ENCODE results near the gene UBE2E2. TPM values are rescaled to one million over a fixed set of nuclear protein-coding genes. Genes with fewer than 3 reads are reported as not detected.

Gene UBE2E2
- total and polyA plus RNA-seq, 2 donors from 2014 or later: 40.9 to 61.7 TPM

DNA sequence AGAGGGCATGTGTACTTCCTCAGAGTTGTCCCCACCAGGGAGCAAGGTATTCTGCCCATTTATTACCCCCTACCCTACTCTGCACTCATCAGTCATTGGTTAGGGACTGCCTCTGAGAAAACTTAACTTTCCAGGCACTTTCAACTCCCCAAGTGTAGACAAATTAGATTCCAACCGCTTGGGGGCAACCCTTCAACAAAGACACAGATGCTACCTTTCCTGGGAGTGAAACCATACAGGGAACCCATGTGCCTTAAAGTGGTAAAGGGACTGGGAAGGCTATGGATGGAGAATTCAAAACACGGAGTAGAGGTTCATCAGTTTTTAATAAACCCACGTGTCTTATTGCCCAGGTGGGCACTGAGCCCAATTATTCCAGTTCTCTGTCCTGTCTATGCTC is 19.4 kb upstream of the UBE2E2 start:
- H3K36me3 ChIP-seq (ENCODE audit: control insufficient read depth in 2 of 3, insufficient read depth in 3 of 3, low read length in 3 of 3): no peaks in the 10 kb centered on the region
- no peaks in the 10 kb centered on the region for H3K4me1 ChIP-seq (ENCODE audit: control insufficient read depth in 2 of 3, insufficient read depth in 2 of 3, low read depth in 1 of 3, low read length in 3 of 3)
- H3K4me3 ChIP-seq (ENCODE audit: low read length in 3 of 3): no peak overlapping the region
- no peaks in the 10 kb centered on the region for H3K27me3 ChIP-seq (ENCODE audit: control insufficient read depth, insufficient read depth, low read length)
- no peaks in the 10 kb centered on the region for H3K9me3 ChIP-seq (ENCODE audit: control insufficient read depth in 2 of 3, insufficient read depth in 1 of 3, low read length in 3 of 3)
- intact Hi-C loops (cut with DNase I): no loop called here
- DNase-seq: peak in 4 of 5 donors; percentile 34 to 81 (median 60)
- no peak for FAIRE-seq
- H3K9ac ChIP-seq (ENCODE audit: low read length in 3 of 3): no peak overlapping the region
- H3K27ac ChIP-seq (ENCODE audit: low read depth in 2 of 2, low read length in 2 of 2): no peak overlapping the region
- TF ChIP-seq, protein P1, sequence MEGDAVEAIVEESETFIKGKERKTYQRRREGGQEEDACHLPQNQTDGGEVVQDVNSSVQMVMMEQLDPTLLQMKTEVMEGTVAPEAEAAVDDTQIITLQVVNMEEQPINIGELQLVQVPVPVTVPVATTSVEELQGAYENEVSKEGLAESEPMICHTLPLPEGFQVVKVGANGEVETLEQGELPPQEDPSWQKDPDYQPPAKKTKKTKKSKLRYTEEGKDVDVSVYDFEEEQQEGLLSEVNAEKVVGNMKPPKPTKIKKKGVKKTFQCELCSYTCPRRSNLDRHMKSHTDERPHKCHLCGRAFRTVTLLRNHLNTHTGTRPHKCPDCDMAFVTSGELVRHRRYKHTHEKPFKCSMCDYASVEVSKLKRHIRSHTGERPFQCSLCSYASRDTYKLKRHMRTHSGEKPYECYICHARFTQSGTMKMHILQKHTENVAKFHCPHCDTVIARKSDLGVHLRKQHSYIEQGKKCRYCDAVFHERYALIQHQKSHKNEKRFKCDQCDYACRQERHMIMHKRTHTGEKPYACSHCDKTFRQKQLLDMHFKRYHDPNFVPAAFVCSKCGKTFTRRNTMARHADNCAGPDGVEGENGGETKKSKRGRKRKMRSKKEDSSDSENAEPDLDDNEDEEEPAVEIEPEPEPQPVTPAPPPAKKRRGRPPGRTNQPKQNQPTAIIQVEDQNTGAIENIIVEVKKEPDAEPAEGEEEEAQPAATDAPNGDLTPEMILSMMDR (IDR thresholded peaks at IDR 0.05; ENCODE audit: borderline replicate concordance, extremely low read depth, insufficient read depth): peak; percentile 47

DNA sequence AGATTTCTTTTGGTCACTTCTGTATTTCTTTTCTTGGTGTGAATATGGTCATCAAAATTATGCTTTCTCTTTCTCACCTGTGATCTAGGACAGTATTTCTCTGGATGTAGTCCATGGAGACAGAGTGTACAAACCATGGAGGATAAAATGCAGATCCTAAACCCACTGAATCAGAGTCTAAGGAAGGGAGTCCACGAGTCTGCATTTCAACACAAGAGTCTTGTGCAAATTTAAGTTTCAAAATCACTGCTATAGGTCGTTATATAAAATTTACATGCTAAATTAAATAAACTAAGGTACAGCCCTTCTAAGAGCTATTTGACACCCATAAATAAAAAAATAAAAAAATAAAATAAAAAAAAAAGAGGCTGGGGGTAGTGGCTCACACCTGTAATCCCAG is 17.3 kb upstream of the UBE2E2 start:
- TF ChIP-seq, protein P1 (IDR thresholded peaks at IDR 0.05; ENCODE audit: borderline replicate concordance, extremely low read depth, insufficient read depth): no peak
- no peak overlapping the region for H3K9ac ChIP-seq (ENCODE audit: low read length in 3 of 3)
- no peak for FAIRE-seq

DNA sequence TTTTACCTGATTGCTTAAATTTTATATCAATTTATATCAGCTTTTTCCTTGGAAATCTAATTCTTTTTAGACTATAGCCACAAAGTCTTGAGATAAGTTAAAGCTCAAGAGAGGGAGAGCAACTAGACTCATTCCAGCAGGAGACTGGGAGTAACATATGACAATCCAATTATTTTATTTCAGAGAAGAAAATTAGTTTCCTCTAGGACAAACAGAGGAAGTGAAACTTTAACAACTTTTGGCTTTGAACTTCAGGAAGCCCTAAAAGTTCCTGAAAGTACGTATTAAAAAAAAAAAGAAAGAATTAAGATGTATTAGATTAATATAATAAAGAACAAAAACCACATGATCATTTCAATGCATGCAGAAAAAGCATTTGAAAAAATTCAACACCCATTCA is 13.9 kb upstream of the UBE2E2 start:
- Histone ChIP-seq H3K36me3 (ENCODE audit: control insufficient read depth in 2 of 3, insufficient read depth in 3 of 3, low read length in 3 of 3) (no peaks in the 10 kb centered on the region), H3K9me3 (ENCODE audit: control insufficient read depth in 2 of 3, insufficient read depth in 1 of 3, low read length in 3 of 3) (no peaks in the 10 kb centered on the region), H3K27ac (ENCODE audit: low read depth in 2 of 2, low read length in 2 of 2) (no peak overlapping the region), H3K4me3 (ENCODE audit: low read length in 3 of 3) (no peak overlapping the region), H3K9ac (ENCODE audit: low read length in 3 of 3) (no peak overlapping the region), H3K27me3 (ENCODE audit: control insufficient read depth, insufficient read depth, low read length) (no peaks in the 10 kb centered on the region), H3K4me1 (ENCODE audit: control insufficient read depth in 2 of 3, insufficient read depth in 2 of 3, low read depth in 1 of 3, low read length in 3 of 3) (no peaks in the 10 kb centered on the region)
- intact Hi-C loops (cut with DNase I): no loop called here
- DNase-seq (no peak), FAIRE-seq (no peak)
- TF ChIP-seq, protein P1 (IDR thresholded peaks at IDR 0.05; ENCODE audit: borderline replicate concordance, extremely low read depth, insufficient read depth): no peak

More for the DNA sequence above, 17.3 kb upstream of the UBE2E2 start:
- H3K4me1 ChIP-seq (ENCODE audit: control insufficient read depth in 2 of 3, insufficient read depth in 2 of 3, low read depth in 1 of 3, low read length in 3 of 3): no peaks in the 10 kb centered on the region
- no peak overlapping the region for H3K27ac ChIP-seq (ENCODE audit: low read depth in 2 of 2, low read length in 2 of 2)
- no peak overlapping the region for H3K4me3 ChIP-seq (ENCODE audit: low read length in 3 of 3)
- no peaks in the 10 kb centered on the region for H3K9me3 ChIP-seq (ENCODE audit: control insufficient read depth in 2 of 3, insufficient read depth in 1 of 3, low read length in 3 of 3)
- H3K36me3 ChIP-seq (ENCODE audit: control insufficient read depth in 2 of 3, insufficient read depth in 3 of 3, low read length in 3 of 3): no peaks in the 10 kb centered on the region
- no peak for DNase-seq
- no peaks in the 10 kb centered on the region for H3K27me3 ChIP-seq (ENCODE audit: control insufficient read depth, insufficient read depth, low read length)
- intact Hi-C loops (cut with DNase I): no loop called here

DNA sequence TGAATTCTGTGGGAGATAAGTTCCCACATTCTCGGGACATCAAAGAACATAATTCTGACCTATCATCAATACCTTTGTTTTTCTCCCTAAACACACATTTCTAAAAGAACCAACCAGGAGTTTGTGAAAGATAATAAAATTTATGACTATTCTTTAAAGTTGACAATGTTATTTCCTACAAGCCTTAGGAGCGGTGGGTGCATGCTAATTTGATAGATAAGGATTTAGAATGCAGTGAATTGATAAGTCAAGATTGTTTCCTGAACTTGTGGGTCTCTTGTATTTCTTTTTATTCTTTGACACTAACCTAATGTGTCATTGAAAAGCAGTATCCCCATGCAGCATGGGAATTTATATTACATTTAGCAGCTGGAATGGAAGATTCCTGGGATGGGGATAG is 10.3 kb upstream of the UBE2E2 start:
- H3K9me3 ChIP-seq (ENCODE audit: control insufficient read depth in 2 of 3, insufficient read depth in 1 of 3, low read length in 3 of 3): no peaks in the 10 kb centered on the region
- intact Hi-C loops (cut with DNase I): no loop called here
- no peak overlapping the region for H3K27ac ChIP-seq (ENCODE audit: low read depth in 2 of 2, low read length in 2 of 2)
- H3K36me3 ChIP-seq (ENCODE audit: control insufficient read depth in 2 of 3, insufficient read depth in 3 of 3, low read length in 3 of 3): no peaks in the 10 kb centered on the region
- FAIRE-seq (no peak), DNase-seq (no peak)
- no peaks in the 10 kb centered on the region for H3K27me3 ChIP-seq (ENCODE audit: control insufficient read depth, insufficient read depth, low read length)
- no peak overlapping the region for H3K4me3 ChIP-seq (ENCODE audit: low read length in 3 of 3)
- TF ChIP-seq, protein P1 (IDR thresholded peaks at IDR 0.05; ENCODE audit: borderline replicate concordance, extremely low read depth, insufficient read depth): no peak
- H3K9ac ChIP-seq (ENCODE audit: low read length in 3 of 3): no peak overlapping the region
- H3K4me1 ChIP-seq (ENCODE audit: control insufficient read depth in 2 of 3, insufficient read depth in 2 of 3, low read depth in 1 of 3, low read length in 3 of 3): no peaks in the 10 kb centered on the region
